T-helper 9 cell (primary cell): ENCODE measurements around the gene SLA2.
"Not testable (repeated sequence)": the region's sequence is repeated elsewhere in the genome, so short reads cannot be mapped to it uniquely, and the experiment has no call there.

Source experiments
- DNase-seq: peaks from one replicate; pipeline ENCODE4 v3.0.0-alpha.2; 2020

The SLA2 gene

GRCh38 chr20:36644706-36645095 lies 1.3 kb downstream of the SLA2 start:
- no peak for DNase-seq

DNA sequence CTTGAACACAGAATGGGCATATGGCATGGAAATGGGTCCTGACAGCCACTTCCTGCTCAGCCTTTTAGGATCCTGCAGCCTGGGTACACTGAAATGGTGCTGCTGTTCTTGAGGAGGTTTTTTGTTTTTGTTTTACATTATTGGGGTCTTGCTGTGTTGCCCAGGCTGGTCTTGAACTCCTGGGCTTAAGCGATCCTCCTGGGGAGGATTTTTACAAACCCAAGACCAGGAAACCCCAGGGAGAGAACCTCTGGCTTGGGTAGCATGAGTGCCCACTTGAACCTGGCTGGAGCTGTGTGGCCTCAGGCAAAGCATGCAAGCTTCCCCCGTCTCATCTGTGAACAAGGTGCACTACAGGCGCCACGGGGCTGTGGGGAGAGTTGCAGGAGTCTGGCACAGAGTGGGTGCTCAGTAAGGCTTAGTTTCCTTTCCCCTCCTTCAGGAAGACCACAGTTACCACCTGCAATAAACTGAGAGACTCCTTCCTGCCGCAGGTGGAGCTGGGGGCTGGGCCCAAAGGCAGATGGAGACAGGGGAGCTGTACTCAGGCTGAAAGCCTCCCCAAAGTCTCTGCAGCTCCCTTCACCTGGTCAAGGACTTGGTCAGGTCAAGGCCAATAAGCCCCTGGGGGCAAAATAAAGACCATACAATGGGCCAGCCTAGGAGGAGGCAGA lies 1.8 kb downstream of the SLA2 start:
- peak; percentile 50 for DNase-seq

GRCh38 chr20:36642136-36642535 lies 3.9 kb downstream of the SLA2 start:
- DNase-seq, result no peak

GRCh38 chr20:36641506-36641843 lies 4.5 kb downstream of the SLA2 start:
- DNase-seq, result no peak

GRCh38 chr20:36638876-36639400 lies 7.1 kb downstream of the SLA2 start:
- not testable (repeated sequence) for DNase-seq

DNA sequence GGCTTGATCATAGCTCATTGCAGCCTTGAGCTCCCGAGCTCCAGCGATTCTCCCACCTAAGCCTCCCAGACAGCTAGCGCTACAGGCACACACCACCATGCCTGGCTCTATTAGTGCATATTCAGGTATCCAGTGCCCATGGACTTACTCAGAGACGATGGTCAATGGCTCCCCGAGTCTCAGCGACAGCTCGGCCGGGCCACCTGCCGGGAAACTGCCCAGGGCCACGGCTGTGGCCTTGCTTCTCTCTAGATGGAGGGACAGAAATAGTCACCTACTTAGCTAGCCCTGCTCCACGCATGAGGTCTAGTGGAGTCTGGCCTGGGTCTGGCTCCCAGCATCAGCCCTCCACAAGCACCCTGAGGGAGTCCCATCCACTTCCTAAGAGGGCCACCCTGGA lies 11.7 kb downstream of the SLA2 start:
- no peak for DNase-seq

- DNase-seq, result no peak
These were observed 12.7 kb downstream of the SLA2 start for GRCh38 chr20:36633285-36633772.

DNA sequence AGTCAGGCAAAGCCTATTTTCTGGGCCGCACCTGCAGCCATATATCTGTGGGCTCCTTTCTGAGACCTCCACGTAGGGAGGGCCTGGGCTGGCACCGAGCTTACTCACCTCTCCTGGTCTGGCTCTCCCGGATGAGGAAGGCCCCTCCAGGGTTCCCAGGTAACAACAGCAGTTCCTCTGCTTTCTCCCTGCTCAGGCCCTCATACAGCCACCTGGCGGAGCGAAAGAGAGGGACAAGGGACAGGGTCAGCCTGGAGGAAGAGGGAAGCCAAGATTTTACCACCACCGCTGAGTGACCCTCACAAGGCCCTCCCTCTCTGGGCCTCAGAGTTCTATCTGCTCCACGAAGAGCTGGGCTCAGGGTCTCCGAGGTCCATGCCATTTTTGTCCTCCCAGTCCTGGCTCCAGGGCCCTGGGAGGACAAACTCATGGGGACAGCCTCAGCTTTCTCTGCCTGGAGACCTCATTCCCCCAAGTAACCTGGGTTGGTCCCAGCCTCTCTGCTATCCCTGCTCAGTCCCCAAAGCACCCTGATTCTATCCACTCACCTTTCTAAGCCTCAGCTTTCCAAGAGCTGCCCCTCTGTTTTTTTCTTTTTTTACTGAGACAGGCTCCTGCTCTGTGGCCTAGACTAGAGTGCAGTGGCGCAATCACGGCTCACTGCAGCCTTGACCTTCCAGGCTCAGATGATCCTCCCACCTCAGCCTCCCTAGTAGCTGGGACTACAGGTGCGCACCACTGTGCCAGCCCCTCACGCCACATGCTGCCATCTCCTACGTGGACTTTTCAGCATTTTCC lies 13.3 kb downstream of the SLA2 start:
- no peak for DNase-seq

DNA sequence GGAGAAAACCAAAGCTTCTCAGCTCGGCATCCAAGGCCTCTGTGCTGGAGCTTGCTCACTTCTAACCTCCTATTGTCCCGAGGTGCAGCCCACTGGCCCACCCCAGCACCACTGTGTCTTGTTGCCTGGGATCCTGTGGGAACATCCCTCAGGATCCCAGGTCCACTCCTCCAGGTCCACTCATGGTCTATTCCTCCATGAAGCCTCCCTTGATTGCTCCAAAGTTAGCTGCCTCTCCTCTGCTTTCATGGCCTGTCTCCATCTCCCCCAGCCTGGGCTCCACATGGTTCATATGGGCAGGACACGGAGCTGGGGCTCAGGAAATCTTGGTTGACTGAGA lies 13.9 kb downstream of the SLA2 start:
- no peak for DNase-seq

GRCh38 chr20:36631646-36632045 lies 14.3 kb downstream of the SLA2 start:
- no peak for DNase-seq

GRCh38 chr20:36629719-36630681 lies 16.0 kb downstream of the SLA2 start:
- no peak for DNase-seq

DNA sequence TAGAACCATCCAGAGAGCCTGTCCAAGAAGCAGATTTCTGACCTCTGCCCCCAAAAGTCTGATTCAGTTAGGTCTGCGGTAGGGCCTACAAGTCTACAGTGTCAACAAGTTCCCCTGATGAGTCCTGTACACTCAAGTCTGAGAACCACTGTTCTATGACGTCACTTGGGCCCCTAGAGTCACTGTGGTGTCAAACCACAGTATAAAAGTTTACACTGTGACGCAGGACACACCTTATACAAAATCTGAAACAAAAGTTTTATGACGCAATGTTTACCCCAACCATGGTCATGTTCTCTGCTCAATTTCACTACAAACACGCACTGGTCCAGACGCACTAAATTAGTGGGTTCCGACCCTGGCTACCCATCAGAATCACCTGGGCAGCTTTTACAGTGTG lies 17.9 kb downstream of the SLA2 start:
- DNase-seq, result no peak

- no peak for DNase-seq
These were observed 21.1 kb downstream of the SLA2 start for GRCh38 chr20:36624944-36625324.

DNA sequence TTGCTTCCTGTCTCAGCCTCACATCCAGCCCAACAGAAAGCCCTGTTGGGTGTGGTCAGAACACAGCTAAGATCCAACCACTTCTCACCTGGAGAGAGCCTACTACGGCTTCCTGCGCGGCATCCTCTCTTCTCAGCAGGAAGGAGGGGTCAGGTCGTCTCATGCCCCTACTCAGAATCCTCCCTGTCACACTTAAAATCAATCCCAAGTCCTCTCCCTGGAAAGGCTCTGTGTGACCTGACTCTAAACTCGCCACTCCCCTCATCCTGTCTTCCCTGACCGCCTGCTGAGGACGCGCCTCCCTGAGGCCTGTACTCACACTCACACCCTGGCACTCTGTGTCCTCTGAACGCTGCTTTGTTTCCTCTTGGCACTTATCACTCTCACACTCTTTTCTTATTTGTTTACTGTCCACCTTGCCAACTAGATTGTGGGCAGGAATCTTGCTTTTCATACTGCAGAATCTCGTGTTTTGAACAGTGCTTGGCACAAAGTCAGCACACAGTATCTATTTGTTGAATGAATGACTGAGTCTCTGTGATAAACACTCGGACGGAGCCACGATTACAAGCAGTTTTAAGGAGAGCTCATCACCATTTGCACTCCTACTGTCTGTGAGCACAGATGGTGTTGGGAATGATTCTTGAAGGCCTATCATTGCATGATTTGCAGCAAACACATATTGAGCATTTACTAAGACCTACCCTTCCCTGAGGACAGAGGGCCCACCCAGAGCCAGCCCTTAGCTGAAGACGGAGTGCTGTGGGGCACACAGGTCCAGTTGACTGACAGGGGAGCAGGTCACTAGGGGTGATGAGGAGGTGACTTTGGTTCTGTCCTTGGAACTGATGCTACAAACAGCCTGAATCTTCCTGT lies 21.7 kb downstream of the SLA2 start:
- DNase-seq, result no peak

GRCh38 chr20:36623444-36623843 lies 22.6 kb downstream of the SLA2 start:
- no peak for DNase-seq

DNA sequence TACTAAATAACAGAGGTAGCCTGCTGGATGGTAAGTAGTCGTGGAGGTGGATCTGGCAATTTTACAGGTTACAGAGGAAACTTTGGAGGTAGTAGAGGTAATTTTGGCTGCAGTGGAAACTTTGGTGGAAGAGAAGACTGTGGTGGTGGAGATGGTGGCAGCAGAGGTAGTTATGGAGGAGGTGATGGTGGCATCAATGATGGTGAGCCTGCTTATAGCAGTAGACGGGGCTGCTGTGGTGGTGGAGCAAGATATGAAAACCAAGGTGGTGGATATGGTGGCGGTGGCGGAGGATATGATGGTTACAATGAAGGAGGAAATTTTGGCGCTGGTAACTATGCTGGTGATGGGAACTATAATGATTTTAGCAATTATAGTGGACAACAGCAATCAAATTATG lies 25.1 kb downstream of the SLA2 start:
- no peak for DNase-seq

GRCh38 chr20:36614781-36615557 lies 31.0 kb downstream of the SLA2 start:
- DNase-seq, result no peak

DNA sequence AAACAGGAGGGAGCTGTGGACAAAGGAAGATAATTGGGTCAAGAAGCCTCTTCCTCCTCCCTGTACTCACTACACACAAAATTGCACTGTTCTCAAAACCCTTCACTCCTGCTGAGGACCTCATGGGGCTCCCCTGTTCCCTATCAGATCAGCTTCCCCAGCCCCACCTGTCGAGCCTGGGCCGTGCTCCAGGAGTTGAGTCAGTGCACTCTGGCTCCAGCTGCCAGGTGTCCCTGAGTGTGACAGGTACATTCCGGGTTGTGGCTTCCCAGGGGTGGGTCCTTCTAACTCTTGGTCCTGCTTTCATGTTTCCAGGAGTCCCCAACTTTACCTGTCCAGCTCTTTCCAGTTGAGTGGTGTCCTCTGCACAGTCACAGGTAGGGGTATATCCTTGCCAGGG lies 32.0 kb downstream of the SLA2 start:
- DNase-seq, result no peak

- DNase-seq, result no peak
These were observed 34.4 kb downstream of the SLA2 start for GRCh38 chr20:36611625-36612024.

DNA sequence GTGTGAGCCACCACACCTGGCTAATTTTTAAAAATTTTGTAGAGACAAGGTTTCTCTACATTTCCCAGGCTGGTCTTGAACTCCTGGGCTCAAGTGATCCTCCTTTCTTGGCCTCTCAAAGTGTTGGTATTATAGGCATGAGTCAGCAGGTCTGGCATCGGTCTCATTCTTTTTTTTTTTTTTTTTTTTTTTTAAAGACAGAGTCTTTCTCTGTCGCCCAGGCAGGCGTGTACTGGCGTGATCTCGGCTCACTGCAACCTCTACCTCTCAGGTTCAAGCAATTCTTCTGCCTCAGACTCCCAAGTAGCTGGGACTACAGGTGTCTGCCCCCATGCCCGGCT lies 37.6 kb downstream of the SLA2 start:
- not testable (repeated sequence) for DNase-seq

- no peak for DNase-seq
These were observed 38.2 kb downstream of the SLA2 start for GRCh38 chr20:36607586-36608387.
